Loucy (cell line): Measurements from ENCODE around the gene C16orf54.

Source experiments
- CTCF ChIP-seq: fragments of 200-600 bp; sonication (generic); conservative IDR thresholded peaks from 2 replicates; pipeline ENCODE4 v1.5.1; 2014; ENCODE audit warnings: mild to moderate bottlenecking, antibody characterized with exemption, low read length
- EZH2phosphoT487 ChIP-seq: fragments of 200-600 bp; IDR thresholded peaks from 2 replicates; pipeline ENCODE4 v1.6.1; 2018; ENCODE audit warnings: antibody characterized with exemption, mild to moderate bottlenecking, moderate library complexity, borderline replicate concordance

DNA sequence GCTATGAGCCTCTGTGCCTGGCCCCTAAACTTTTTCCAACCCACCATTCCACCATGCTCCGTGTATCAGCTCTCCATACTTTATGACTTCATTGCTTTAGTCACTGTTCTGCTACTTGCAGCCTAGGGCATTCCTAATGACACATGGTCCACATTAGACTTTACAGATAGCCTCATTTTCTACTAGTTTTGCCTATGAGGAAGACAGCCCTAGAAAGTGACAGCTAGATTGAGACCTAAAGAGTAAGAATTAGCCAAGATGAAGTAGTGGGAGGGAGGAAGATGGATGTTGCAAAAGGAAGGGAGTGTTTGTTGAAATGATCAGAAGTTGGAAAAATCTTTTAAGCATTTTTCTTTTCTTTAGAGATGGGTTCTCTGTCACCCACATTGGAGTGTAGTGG is 11.0 kb downstream of the C16orf54 start:
- no peak for TF ChIP-seq CTCF
- TF ChIP-seq EZH2phosphoT487: no peak
